ENCODE data around the gene TMEM100.

DNA sequence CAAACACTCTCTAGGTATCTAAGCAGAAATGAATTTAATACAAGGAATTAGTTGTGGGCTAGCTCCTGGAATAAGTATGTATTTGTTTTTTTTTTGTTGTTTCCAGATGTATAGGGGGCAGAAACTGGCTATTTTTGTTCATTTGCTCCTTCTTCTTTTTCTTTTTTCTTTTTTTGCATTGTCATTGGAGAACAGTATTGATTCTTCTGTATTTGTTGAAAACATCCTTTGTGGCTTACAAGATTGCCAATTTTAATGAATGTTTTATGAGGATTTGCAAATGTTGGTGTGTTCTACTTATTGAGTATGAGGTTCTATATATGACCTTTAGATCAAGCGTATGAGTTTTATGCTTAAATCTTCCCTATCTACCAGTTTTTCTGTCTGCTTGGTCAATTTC is 22.6 kb upstream of the TMEM100 start:
- TF ChIP-seq, protein P1, sequence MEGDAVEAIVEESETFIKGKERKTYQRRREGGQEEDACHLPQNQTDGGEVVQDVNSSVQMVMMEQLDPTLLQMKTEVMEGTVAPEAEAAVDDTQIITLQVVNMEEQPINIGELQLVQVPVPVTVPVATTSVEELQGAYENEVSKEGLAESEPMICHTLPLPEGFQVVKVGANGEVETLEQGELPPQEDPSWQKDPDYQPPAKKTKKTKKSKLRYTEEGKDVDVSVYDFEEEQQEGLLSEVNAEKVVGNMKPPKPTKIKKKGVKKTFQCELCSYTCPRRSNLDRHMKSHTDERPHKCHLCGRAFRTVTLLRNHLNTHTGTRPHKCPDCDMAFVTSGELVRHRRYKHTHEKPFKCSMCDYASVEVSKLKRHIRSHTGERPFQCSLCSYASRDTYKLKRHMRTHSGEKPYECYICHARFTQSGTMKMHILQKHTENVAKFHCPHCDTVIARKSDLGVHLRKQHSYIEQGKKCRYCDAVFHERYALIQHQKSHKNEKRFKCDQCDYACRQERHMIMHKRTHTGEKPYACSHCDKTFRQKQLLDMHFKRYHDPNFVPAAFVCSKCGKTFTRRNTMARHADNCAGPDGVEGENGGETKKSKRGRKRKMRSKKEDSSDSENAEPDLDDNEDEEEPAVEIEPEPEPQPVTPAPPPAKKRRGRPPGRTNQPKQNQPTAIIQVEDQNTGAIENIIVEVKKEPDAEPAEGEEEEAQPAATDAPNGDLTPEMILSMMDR (conservative IDR thresholded peaks at IDR 0.05; ENCODE audit: low read depth, low read length), result no peak
- no peak for TF ChIP-seq EZH2 (IDR thresholded peaks at IDR 0.05; ENCODE audit: low read length, unreplicated experiment)

All from PC-3 (cell line).